NCI-H2196 treated with DMSO at 0.1 percent for 48 hours (cell line): Measurements from ENCODE around the gene ARMC12.

Experiments used
- DNase-seq: peaks from one replicate; lab custom pipeline; 2025; ENCODE audit not compliant: unreplicated experiment; lab: John Stamatoyannopoulos, UW

The ARMC12 gene

DNA sequence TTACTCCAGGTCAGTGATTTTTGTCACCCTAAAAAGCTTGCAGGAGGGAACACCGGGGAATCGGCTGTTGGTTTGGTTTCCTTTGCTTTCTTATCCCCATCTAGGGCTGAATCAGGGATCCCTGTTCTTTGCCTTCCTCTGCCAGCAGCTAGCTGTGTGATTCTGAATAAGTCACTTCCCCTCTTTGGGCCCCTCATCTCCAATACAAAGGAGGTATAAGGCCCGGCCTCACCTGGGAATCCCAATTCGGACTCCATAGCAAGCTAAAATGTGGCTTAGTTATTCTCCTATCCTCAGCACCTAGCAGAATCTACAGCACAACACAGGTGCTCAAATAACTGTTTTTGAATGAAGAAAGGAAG, 18.5 kb upstream of the ARMC12 start:
- no peak for DNase-seq

DNA sequence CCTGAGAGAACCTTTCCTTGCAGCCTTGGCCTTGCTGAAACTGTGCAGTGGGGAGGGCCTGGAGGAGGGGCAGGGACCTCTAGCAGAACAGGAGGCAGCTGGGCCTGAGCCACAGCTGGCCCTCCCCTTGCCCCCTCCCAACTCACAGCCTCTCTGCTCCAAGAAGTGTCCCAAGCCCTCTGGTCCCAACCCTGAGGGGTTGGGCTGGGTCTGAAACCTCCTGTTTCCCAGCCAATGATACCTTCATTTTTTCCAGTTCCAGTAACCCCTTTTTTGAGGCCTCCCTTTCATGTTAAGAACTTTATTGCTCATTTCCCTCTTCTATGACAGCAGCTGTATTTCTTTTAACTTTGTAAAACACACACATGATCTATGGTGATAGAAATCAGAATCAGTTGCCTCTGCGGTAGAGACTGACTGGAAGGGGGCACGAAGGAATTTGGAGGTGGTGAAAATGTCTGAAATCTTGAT, 17.9 kb upstream of the ARMC12 start:
- DNase-seq: no peak

DNA sequence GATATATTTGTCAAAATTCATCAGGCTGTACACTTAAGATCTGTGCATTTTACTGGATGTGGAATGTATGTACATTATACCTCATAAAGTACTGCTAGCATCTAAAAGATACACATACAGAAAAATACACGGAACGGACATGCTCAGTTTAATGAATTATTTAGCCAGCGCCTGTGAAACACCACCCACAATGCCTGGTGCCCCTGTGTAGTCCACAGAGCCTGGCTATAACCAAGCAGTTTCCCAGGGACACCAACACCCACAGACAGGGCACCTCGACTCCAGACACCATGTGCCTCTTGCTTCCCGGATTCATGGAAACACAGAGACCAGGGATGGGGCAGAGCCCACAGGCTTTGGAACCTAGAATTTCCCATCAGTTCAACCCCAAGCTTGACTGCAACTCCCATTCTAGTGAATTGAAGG, 17.4 kb upstream of the ARMC12 start:
- no peak for DNase-seq

DNA sequence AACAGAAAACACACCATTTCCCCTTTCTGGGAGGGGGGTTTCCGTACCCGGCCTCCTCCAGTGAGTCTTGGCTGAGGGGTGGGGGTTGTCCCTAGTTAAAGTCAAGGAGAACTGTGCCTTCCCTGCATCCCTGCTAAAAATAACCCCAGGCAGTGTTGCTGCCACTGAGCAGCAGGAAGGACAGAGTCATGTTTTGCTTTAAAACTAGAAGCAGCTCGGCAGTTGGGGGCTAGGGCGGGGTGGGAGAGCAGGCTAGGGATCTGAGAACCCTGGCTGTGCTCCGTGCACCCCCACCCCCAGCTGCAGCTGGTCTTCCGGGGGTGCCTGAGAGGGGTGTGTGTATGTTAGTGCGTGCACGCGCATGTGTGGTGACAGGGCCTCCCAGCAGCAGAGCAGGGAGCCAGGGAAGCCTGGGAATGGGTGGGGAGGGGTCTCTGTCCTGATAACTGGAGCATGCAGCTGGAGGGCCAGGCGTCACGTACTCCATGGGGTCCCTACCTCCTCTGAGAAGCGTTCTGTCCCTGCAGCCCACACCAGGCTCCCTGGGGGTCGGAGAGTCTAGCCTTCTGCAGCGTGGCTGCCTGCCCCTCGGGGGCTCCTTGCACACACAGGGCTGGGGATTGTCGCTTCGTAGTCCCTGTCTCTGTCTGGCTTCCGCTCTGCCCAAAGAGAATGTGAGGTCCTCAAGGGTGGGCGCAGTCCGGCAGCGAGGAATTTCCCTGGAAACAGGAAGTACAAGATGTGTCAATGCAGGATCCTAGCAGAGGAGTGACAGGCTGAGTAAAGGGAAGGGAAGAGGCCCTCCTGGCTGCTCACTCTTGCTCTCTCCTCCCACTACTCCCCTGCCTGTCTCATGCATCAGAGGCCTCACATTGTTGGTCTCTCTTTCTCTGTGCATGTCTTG, 16.8 kb upstream of the ARMC12 start:
- no peak for DNase-seq

GRCh38 chr6:35722121-35722761, 14.6 kb upstream of the ARMC12 start:
- no peak for DNase-seq

GRCh38 chr6:35723587-35723986, 13.2 kb upstream of the ARMC12 start:
- no peak for DNase-seq

- no peak for DNase-seq
These were observed 12.8 kb upstream of the ARMC12 start for GRCh38 chr6:35724059-35724458.

GRCh38 chr6:35724471-35724870, 12.4 kb upstream of the ARMC12 start:
- no peak for DNase-seq

DNA sequence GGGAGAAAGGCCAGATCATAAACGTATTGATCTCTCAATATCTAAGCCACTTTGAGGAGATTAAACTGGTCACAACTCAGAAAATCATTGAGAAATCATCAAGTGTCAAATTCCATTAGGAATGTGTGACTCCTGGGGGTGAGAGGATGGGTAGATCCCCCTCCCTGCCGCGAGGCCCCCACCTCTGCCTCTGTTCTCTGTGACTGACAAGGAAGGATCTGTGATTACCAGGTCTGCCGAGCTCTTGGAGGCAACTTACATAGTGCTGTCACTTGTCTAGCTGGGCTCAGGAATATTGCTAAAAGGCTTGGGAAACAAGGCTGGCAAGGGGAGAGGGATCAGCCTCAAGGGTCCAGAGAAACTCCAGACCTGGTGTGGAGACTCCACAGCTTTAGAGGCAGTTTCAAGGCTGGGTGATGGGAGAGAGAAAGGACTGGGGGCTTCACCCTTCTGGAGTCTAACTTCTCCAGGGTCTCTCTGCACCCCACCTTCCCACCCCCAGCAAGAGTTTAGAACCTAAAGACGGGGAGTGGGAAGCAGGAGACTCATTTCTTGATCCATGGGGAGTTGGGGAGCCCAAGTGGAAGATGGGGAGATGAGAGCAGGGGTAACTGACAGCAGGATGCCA, 11.6 kb upstream of the ARMC12 start:
- DNase-seq: no peak

- no peak for DNase-seq
These were observed 11.0 kb upstream of the ARMC12 start for GRCh38 chr6:35725721-35726438.

DNA sequence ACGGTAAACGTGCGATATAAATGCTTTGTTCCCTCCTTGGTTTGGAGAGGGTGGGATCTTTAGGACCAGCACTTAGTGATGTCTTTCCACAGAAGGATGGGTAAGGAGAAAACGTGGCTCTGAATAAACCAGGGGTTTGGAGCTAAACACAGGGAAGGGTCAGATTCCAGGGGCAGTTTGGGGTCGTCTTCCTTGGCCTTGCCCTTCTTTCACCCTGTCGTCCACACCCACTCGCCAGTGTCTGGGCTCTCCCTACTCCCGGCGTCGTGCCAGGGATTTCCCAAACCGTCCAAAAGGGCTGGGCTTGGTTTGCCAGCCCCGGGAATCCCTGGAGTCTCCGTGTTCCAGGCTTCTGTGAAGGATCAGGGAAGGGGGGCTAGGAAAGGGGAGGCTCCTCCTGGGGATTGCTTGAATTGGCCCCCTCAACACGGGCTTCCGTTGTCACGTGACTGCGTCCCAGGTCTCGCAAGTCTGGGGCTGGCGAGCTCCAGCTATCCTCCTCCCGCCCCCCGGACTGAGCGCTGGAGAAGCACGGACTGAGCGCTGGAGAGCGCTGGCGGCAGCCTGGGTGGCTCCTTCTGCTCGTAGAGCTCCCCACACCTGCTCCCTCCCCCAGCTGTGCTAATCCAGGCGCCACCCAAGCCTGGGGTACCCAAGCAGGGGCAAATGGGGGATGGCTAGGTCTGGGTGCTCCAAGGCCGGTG, 9.4 kb upstream of the ARMC12 start:
- peak; percentile 68 for DNase-seq

- DNase-seq: peak; percentile 75
These were observed 8.7 kb upstream of the ARMC12 start for GRCh38 chr6:35727935-35728682.

- DNase-seq: peak; percentile 8
These were observed 7.9 kb upstream of the ARMC12 start for GRCh38 chr6:35728683-35729678.

DNA sequence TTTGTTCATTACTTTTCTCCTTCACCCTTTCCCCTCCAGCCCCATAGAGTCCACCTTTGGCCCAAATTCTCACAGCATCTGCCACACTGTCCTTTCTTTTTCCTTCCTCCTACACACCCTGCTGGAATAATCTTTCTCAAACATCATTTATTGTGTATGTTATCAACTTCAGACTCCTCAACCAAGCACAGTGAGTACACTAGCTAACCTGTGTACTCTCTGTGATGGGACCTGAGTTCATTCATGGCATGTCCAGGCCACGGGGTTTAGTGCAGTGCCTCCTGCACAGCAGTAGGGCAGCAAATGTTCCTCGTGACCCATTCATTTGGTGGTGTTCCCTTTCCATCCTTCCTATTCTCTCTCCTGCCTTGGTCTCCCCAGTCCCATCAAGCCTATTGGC, 7.1 kb upstream of the ARMC12 start:
- no peak for DNase-seq

GRCh38 chr6:35730745-35731413, 6.0 kb upstream of the ARMC12 start:
- DNase-seq: no peak

DNA sequence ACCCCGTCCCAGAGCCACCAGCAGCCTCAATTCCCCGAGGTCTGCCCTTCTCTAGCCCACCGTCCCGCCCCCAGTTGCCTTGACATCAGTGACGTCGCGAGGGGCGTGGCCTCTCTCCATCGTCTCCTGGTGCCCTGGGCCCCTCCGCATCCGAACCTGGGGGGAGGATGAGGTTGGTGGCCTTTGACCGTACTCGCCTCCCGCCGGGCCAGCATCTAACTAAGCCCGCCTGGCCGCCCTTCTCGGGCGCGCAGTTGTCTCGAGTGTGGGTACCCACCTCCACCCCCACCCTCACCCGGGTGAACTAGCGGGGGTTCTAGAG, 5.5 kb upstream of the ARMC12 start:
- DNase-seq: peak; percentile 65

GRCh38 chr6:35731736-35732532, 4.9 kb upstream of the ARMC12 start:
- peak; percentile 72 for DNase-seq

DNA sequence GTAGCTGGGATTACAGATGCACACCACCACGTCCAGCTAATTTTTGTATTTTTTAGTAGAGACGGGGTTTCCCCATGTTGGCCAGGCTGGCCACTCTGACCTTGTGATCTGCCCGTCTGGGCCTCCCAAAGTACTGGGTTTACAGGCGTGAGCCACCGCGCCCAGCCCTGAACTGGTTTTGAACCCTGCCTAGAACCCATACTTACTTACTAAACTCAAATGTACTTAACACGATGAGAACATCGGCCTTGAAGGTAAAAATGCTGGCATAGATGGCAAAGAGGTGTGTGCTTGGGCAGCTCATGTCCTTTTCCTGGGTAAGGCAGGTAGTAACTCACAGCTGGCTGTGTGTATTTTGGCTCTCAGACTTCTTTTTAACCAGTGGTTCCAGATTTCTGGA, 3.2 kb upstream of the ARMC12 start:
- no peak for DNase-seq
